GM03348 (cell line): ENCODE data around the gene USP20.

Experiments used
- DNase-seq: peaks from one replicate; pipeline ENCODE4 v3.0.0; 2012; ENCODE audit warnings: low spot score

USP20 gene

GRCh38 chr9:129919841-129920240 is 84.6 kb downstream of the USP20 start:
- DNase-seq, result no peak

DNA sequence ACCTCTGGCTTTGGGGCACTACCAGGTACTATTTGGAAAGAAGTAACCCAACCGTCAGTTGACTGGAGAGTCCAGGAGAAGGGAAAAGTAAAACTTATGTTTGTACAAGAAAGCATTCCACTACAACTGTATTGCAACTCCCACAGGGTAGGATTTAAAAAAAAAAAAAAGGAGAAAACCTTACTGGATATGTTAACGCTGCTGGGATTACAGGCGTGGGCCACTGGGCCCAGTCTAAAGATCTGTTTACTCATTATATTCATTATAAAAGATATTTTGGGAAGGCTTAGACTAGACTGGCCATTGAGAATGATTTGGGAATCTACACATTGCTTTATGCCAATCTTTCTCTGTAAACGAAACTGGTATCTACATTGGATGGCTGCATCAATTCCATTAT is 86.6 kb downstream of the USP20 start:
- DNase-seq, result no peak

GRCh38 chr9:129923589-129923988 is 88.3 kb downstream of the USP20 start:
- no peak for DNase-seq

GRCh38 chr9:129929496-129930125 is 94.4 kb downstream of the USP20 start:
- no peak for DNase-seq

DNA sequence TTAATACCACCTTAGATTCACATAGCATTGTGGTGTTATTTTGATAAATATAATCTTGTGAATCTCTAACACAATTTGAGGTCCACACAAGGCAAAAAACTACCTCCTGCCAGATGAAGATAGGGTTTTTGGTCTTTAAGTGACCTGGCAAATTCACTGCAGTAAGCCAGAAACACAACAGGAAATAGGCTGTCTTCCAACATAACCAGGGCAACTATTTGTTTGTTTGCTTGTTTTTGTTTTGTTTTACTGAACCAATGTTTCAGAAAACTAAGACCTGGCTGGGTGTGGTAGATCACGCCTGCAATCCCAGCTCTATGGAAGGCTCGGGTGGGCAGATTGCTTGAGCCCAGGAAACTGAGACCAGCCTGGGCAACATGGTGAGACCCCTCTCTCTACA is 95.5 kb downstream of the USP20 start:
- DNase-seq, result no peak
